Testis (tissue), 3 donors: ENCODE measurements around the gene SNX32. TPM values are rescaled to one million over a fixed set of nuclear protein-coding genes. Genes with fewer than 3 reads are reported as not detected.
"Not testable (repeated sequence)": the region's sequence is repeated elsewhere in the genome, so short reads cannot be mapped to it uniquely, and the experiment has no call there.

ENCODE experiments used
- DNase-seq: peaks from one replicate; pipeline ENCODE4 v3.0.0-alpha.2; 2019
- H3K27ac ChIP-seq, 2 donors: fragments of 200-600 bp; sonication (generic); one replicate each; pipeline ENCODE4 v1.5.1; 2019
- H3K27me3 ChIP-seq: fragments of 200-600 bp; sonication (generic); one replicate; pipeline ENCODE4 v1.5.1; 2019
- H3K36me3 ChIP-seq: fragments of 200-600 bp; sonication (generic); one replicate; pipeline ENCODE4 v1.5.1; 2017; ENCODE audit warnings: low read depth; ENCODE audit errors: missing control alignments
- H3K4me1 ChIP-seq: fragments of 200-600 bp; sonication (generic); one replicate; pipeline ENCODE4 v1.5.1; 2019
- H3K4me3 ChIP-seq, 2 donors: fragments of 200-600 bp; sonication (generic); one replicate each; pipeline ENCODE4 v1.5.1; 2017 to 2019
- H3K9me3 ChIP-seq: fragments of 200-600 bp; sonication (generic); one replicate; pipeline ENCODE4 v1.5.1; 2017
- POLR2A ChIP-seq: fragments of 450-650 bp; IDR thresholded peaks from one replicate; pipeline ENCODE4 v1.6.1; 2017; ENCODE audit warnings: antibody characterized with exemption, mild to moderate bottlenecking, moderate library complexity
- WGBS, 2 donors: methylation state at CpG; one replicate each; pipeline ENCODE4 v1.1.5; 2018; 5-methylcytosine and 5-hydroxymethylcytosine counted together
- intact Hi-C: fragments of 100-400 bp; cut with DNase I; formaldehyde crosslinking; loops from one replicate; pipeline ENCODE4 v1.15.1; 2023; ENCODE audit warnings: low total_unique reads
- polyA plus RNA-seq: library from polyadenylated mRNA; stranded (reverse); fragments of 350-450 nt; fragmentation: Illumina TruSeq; extraction: RNeasy Lipid Tissue Mini Kit (QIAGEN cat#74804); gene quantifications from one replicate; pipeline ENCODE4 v1.2.3, GENCODE V29; 2014; ENCODE audit warnings: low read depth, low replicate concordance; ENCODE audit not compliant: insufficient read depth
- total RNA-seq, 2 donors: library from RNA; depleted of rRNA; stranded (reverse); fragments of >200 nt; gene quantifications; one replicate each; pipeline ENCODE4 v1.2.3, GENCODE V29; 2016
- TF ChIP-seq, protein P1 (sequence below), 3 experiments: fragments of 450-650 bp in 2 of 3; fragments of 200-600 bp in 1 of 3; sonication (generic) in 1 of 3; IDR thresholded peaks; one replicate each; pipeline ENCODE4 v1.5.1; 2016 to 2019; ENCODE audit warnings: antibody characterized with exemption in 3 of 3, mild to moderate bottlenecking in 2 of 3, moderate library complexity in 1 of 3

SNX32 gene
- total and polyA plus RNA-seq, 3 donors from 2014 or later, result 3.2 to 4.9 (median 4.0) TPM

DNA sequence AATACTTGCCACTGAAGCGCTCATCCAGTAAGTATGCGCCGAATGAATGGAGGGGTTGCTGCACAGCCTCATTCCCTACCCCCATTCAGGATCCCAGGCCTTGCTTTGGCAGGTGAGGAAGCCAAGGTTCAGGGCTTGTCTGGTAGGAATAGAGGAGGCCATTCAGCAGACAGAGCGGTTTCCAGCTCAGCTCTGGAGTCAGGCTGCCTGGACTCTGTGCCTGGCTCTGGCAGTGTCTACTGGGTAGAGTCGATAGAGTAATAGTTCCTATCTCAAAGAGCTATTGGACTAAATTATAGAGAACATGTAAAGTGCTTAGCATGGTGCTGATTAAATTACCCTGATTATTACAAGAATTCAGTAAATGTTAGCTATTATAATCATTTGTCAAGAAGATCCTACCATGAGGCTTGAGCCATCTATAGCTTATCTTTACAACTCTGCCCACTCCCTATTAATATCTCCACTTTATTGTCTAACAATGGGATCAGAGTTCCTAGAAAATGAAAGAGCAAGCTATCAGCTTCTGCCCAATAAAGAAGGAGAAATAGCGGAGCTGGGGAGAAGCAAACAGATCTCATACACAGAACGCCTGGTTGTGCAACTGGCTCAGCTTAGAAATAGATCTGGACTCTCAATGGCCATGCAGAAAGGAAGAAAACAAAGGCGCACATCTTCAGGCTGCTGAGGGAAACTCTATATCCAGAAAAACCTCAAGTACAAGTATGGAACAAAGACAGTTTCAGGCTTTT, 6.6 kb upstream of the SNX32 start:
- WGBS, 2 donors, result 86 to 93% methylated on average over 8 of the region's 8 CpGs

DNA sequence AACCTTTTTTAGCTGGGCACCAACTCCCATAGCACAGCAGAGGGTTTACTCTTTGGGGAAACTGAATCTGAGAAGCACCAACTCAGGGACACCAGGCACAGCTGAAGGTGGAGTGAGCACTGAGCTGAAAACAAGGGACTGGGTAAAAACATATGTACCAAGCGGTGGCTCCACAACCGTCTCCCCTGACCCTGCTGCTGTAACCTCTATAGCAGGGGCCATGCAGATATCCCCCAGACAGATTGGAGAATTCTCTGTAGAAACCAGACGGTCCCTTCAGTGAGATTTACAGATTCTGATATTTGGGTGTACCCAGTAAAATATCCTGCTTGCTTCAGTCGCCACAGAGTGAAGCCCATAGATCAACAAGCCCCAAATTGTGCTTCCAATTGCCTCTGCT, 4.3 kb upstream of the SNX32 start:
- Histone ChIP-seq H3K9me3 (no peaks in the 10 kb centered on the region), H3K36me3 (no peaks in the 10 kb centered on the region), H3K27ac (no peak overlapping the region), H3K4me3 (no peak overlapping the region), H3K27me3 (no peaks in the 10 kb centered on the region), H3K4me1 (peaks cover 3% of the 10 kb centered on the region)
- DNase-seq, result no peak
- WGBS, 2 donors, result 71 to 74% methylated on average over 4 of the region's 4 CpGs
- intact Hi-C loops, result no loop called here
- TF ChIP-seq POLR2A, result no peak
- TF ChIP-seq, protein P1, sequence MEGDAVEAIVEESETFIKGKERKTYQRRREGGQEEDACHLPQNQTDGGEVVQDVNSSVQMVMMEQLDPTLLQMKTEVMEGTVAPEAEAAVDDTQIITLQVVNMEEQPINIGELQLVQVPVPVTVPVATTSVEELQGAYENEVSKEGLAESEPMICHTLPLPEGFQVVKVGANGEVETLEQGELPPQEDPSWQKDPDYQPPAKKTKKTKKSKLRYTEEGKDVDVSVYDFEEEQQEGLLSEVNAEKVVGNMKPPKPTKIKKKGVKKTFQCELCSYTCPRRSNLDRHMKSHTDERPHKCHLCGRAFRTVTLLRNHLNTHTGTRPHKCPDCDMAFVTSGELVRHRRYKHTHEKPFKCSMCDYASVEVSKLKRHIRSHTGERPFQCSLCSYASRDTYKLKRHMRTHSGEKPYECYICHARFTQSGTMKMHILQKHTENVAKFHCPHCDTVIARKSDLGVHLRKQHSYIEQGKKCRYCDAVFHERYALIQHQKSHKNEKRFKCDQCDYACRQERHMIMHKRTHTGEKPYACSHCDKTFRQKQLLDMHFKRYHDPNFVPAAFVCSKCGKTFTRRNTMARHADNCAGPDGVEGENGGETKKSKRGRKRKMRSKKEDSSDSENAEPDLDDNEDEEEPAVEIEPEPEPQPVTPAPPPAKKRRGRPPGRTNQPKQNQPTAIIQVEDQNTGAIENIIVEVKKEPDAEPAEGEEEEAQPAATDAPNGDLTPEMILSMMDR (IDR thresholded peaks at IDR 0.05), result no peak

More for the DNA sequence above, 6.6 kb upstream of the SNX32 start:
- DNase-seq, result no peak
- H3K36me3 ChIP-seq, result no peaks in the 10 kb centered on the region
- no peak overlapping the region for H3K4me3 ChIP-seq
- H3K4me1 ChIP-seq, result no peaks in the 10 kb centered on the region
- no peak overlapping the region for H3K27ac ChIP-seq
- no peaks in the 10 kb centered on the region for H3K9me3 ChIP-seq
- no peaks in the 10 kb centered on the region for H3K27me3 ChIP-seq
- intact Hi-C loops, result no loop called here
- TF ChIP-seq, protein P1 (IDR thresholded peaks at IDR 0.05), result no peak
- TF ChIP-seq POLR2A, result no peak

DNA sequence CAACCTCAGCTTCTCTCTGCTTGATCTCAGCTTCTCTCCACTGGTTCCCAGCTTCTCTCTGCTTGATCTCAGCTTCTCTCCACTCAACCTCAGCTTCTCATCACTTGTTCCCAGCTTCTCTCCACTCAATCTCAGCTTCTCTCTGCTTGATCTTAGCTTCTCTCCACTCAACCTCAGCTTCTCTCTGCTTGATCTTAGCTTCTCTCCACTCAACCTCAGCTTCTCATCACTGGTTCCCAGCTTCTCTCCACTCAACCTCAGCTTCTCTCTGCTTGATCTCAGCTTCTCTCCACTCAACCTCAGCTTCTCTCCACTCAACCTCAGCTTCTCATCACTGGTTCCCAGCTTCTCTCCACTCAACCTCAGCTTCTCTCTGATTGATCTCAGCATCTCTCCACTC, 1.5 kb upstream of the SNX32 start:
- H3K27me3 ChIP-seq, H3K4me3 ChIP-seq, H3K9me3 ChIP-seq, H3K36me3 ChIP-seq, H3K27ac ChIP-seq, intact Hi-C loops, H3K4me1 ChIP-seq, DNase-seq: not testable (repeated sequence)

DNA sequence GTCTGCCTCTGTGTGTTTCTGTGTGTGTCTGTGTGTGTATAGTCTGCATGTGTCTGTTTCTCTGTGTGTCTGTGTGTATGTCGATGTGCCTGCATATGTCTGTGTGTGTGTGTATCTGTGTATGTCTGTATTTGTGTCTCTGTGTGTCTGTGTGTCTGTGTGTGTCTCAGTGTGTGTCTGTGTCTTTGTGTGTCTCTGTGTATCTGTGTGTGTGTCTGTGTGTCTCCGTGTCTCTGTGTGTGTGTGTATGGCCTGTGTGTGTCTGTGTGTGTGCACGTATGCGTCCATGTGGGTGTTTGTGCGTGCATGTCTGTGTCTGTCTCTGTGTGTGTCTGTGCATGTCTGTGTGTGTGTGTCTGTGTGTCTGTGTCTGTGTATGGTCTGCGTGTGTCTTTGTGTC, 439 bp downstream of the SNX32 start:
- DNase-seq, result no peak

DNA sequence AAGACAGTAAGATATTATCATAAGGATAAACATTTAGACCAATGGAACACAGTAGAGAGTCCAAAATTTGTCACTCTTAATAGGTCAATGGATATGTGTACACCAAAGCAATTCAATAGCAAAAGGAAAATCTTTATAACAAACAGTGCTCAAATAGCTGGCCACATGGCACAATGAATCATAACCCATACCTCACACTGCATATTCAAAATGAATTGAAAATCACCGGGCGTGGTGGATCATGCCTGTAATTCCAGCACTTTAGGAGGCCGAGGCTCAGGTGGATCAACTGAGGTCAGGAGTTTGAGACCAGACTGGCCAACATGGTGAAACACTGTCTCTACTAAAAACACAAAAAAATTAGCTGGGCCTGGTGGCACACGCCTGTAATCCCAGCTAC, 8.4 kb downstream of the SNX32 start:
- 89 to 95% methylated on average over 4 of the region's 4 CpGs for WGBS, 2 donors
- Histone ChIP-seq H3K27ac (no peak overlapping the region), H3K4me1 (no peaks in the 10 kb centered on the region), H3K36me3 (no peaks in the 10 kb centered on the region), H3K4me3 (no peak overlapping the region), H3K27me3 (no peaks in the 10 kb centered on the region), H3K9me3 (no peaks in the 10 kb centered on the region)
- no peak for TF ChIP-seq POLR2A
- TF ChIP-seq, protein P1 (IDR thresholded peaks at IDR 0.05), result no peak
- intact Hi-C loops, result no loop called here
- DNase-seq, result no peak

More for the DNA sequence above, 439 bp downstream of the SNX32 start:
- H3K4me1 ChIP-seq, result peaks cover 3% of the 10 kb centered on the region
- no peak overlapping the region for H3K27ac ChIP-seq
- peak overlapping the region; percentile 61 to 71 for H3K4me3 ChIP-seq
- no peaks in the 10 kb centered on the region for H3K27me3 ChIP-seq
- WGBS, 2 donors, result 22 to 48% methylated on average over 6 of the region's 6 CpGs
- intact Hi-C loops, result no loop called here
- no peaks in the 10 kb centered on the region for H3K36me3 ChIP-seq
- no peak for TF ChIP-seq POLR2A
- TF ChIP-seq, protein P1 (IDR thresholded peaks at IDR 0.05), result no peak
- H3K9me3 ChIP-seq, result no peaks in the 10 kb centered on the region
